OCI-LY3 (cell line): ENCODE results near the gene CDH4.

ENCODE experiments used
- H2AFZ ChIP-seq: fragments of 200-600, 300-600 bp; shearing (Covaris generic); 2 replicates; pipeline ENCODE4 v1.6.0; 2014; ENCODE audit warnings: antibody characterized with exemption, low read depth, low read length
- H3K27ac ChIP-seq: fragments of 200-600, 300-600 bp; sonication (generic); 2 replicates; pipeline ENCODE4 v1.5.1; 2014; ENCODE audit warnings: mild to moderate bottlenecking, low read length, moderate library complexity, mixed read lengths
- H3K27me3 ChIP-seq: fragments of 200-600, 300-600 bp; sonication (generic); 2 replicates; pipeline ENCODE4 v1.6.1; 2014; ENCODE audit warnings: low read depth, low read length, mixed read lengths
- H3K36me3 ChIP-seq: fragments of 200-600, 300-600 bp; sonication (generic); replicated peaks from 2 replicates; pipeline ENCODE3; 2014; ENCODE audit warnings: low read depth, low read length, mixed read lengths
- H3K4me1 ChIP-seq: fragments of 300-600, 200-600 bp; sonication (generic); 2 replicates; pipeline ENCODE4 v1.6.1; 2014; ENCODE audit warnings: low read length, mixed read lengths
- H3K4me2 ChIP-seq: fragments of 200-600, 300-600 bp; sonication (generic); 2 replicates; pipeline ENCODE4 v1.6.1; 2014; ENCODE audit warnings: low read length, mixed read lengths
- H3K4me3 ChIP-seq: fragments of 300-600, 200-600 bp; sonication (generic); 2 replicates; pipeline ENCODE4 v1.5.1; 2014; ENCODE audit warnings: antibody characterized with exemption, mild to moderate bottlenecking, low read length, moderate library complexity
- H3K79me2 ChIP-seq: fragments of 300-600, 200-600 bp; shearing (Covaris generic); 2 replicates; pipeline ENCODE4 v1.6.1; 2014; ENCODE audit warnings: mild to moderate bottlenecking, low read length, mixed read lengths
- H3K9ac ChIP-seq: fragments of 300-600, 200-600 bp; shearing (Covaris generic); 2 replicates; pipeline ENCODE4 v1.6.0; 2014; ENCODE audit warnings: mild to moderate bottlenecking, low read length, moderate library complexity
- H3K9me3 ChIP-seq: fragments of 200-600, 300-600 bp; shearing (Covaris generic); 2 replicates; pipeline ENCODE4 v1.6.1; 2014; ENCODE audit warnings: low read length, mixed read lengths; ENCODE audit not compliant: insufficient read depth
- H4K20me1 ChIP-seq: fragments of 200-600, 300-600 bp; sonication (generic); 2 replicates; pipeline ENCODE4 v1.6.1; 2016; ENCODE audit warnings: low read length, mixed read lengths; ENCODE audit not compliant: insufficient read depth
- EZH2phosphoT487 ChIP-seq: fragments of 200-600 bp; shearing (Covaris generic); IDR thresholded peaks from 2 replicates; pipeline ENCODE4 v1.6.1; 2018; ENCODE audit warnings: antibody characterized with exemption, mixed run types, low read depth
- TF ChIP-seq, protein P1 (sequence below): fragments of 200-600, 300-600 bp; sonication (generic); IDR thresholded peaks from 2 replicates; pipeline ENCODE4 v1.5.1; 2014; ENCODE audit warnings: antibody characterized with exemption, low read length, low read depth

CDH4 gene

GRCh38 chr20:61780066-61780465, 528.0 kb downstream of the CDH4 start:
- TF ChIP-seq, protein P1, sequence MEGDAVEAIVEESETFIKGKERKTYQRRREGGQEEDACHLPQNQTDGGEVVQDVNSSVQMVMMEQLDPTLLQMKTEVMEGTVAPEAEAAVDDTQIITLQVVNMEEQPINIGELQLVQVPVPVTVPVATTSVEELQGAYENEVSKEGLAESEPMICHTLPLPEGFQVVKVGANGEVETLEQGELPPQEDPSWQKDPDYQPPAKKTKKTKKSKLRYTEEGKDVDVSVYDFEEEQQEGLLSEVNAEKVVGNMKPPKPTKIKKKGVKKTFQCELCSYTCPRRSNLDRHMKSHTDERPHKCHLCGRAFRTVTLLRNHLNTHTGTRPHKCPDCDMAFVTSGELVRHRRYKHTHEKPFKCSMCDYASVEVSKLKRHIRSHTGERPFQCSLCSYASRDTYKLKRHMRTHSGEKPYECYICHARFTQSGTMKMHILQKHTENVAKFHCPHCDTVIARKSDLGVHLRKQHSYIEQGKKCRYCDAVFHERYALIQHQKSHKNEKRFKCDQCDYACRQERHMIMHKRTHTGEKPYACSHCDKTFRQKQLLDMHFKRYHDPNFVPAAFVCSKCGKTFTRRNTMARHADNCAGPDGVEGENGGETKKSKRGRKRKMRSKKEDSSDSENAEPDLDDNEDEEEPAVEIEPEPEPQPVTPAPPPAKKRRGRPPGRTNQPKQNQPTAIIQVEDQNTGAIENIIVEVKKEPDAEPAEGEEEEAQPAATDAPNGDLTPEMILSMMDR, result no peak
- no peak for TF ChIP-seq EZH2phosphoT487
- Histone ChIP-seq H3K27ac (no peak overlapping the region), H3K9me3 (no peaks in the 10 kb centered on the region), H3K79me2 (no peaks in the 10 kb centered on the region), H3K9ac (no peak overlapping the region), H3K4me1 (no peaks in the 10 kb centered on the region), H2AFZ (no peak overlapping the region), H3K4me2 (no peak overlapping the region), H3K27me3 (no peaks in the 10 kb centered on the region), H3K36me3 (no peaks in the 10 kb centered on the region), H3K4me3 (no peak overlapping the region), H4K20me1 (no peaks in the 10 kb centered on the region)

- TF ChIP-seq, protein P1, result no peak
- no peak for TF ChIP-seq EZH2phosphoT487
- no peaks in the 10 kb centered on the region for H3K79me2 ChIP-seq
- no peaks in the 10 kb centered on the region for H4K20me1 ChIP-seq
- no peak overlapping the region for H2AFZ ChIP-seq
- H3K4me1 ChIP-seq, result no peaks in the 10 kb centered on the region
- no peaks in the 10 kb centered on the region for H3K27me3 ChIP-seq
- H3K9me3 ChIP-seq, result no peaks in the 10 kb centered on the region
- no peak overlapping the region for H3K4me3 ChIP-seq
- no peak overlapping the region for H3K9ac ChIP-seq
- H3K36me3 ChIP-seq, result no peaks in the 10 kb centered on the region
- H3K4me2 ChIP-seq, result no peak overlapping the region
- H3K27ac ChIP-seq, result no peak overlapping the region
Observed at GRCh38 chr20:61784801-61785566, 532.9 kb downstream of the CDH4 start.

DNA sequence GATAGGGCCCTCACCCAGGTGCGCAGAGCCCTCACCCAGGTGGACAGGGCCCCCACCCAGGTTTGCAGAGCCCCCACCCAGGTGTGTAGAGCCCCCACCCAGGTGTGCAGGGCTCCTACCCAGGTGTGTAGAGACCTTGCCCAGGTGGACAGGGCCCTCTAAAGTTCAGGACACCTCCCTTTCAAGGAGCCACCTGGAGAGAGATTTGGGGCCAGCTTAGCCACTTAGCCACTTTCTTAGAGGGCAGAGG, 533.4 kb downstream of the CDH4 start:
- Histone ChIP-seq H3K79me2 (no peaks in the 10 kb centered on the region), H3K4me3 (no peak overlapping the region), H3K36me3 (no peaks in the 10 kb centered on the region), H3K4me1 (no peaks in the 10 kb centered on the region), H3K4me2 (no peak overlapping the region), H3K9ac (no peak overlapping the region), H2AFZ (no peak overlapping the region), H3K27me3 (no peaks in the 10 kb centered on the region), H3K27ac (no peak overlapping the region), H4K20me1 (no peaks in the 10 kb centered on the region), H3K9me3 (no peaks in the 10 kb centered on the region)
- no peak for TF ChIP-seq EZH2phosphoT487
- TF ChIP-seq, protein P1, result no peak

GRCh38 chr20:61786230-61786629, 534.2 kb downstream of the CDH4 start:
- H3K27ac ChIP-seq, result no peak overlapping the region
- no peaks in the 10 kb centered on the region for H4K20me1 ChIP-seq
- no peaks in the 10 kb centered on the region for H3K9me3 ChIP-seq
- H3K4me2 ChIP-seq, result no peak overlapping the region
- TF ChIP-seq, protein P1, result no peak
- no peak for TF ChIP-seq EZH2phosphoT487
- no peak overlapping the region for H2AFZ ChIP-seq
- no peaks in the 10 kb centered on the region for H3K36me3 ChIP-seq
- H3K4me1 ChIP-seq, result no peaks in the 10 kb centered on the region
- no peaks in the 10 kb centered on the region for H3K27me3 ChIP-seq
- H3K4me3 ChIP-seq, result no peak overlapping the region
- no peaks in the 10 kb centered on the region for H3K79me2 ChIP-seq
- no peak overlapping the region for H3K9ac ChIP-seq
